Hepatocyte (in vitro differentiated cells): Measurements from ENCODE around the gene ETV3. TPM values are rescaled to one million over a fixed set of nuclear protein-coding genes. Genes with fewer than 3 reads are reported as not detected.

ENCODE experiments used
- DNase-seq: peaks from one replicate; pipeline ENCODE4 v3.0.0-alpha.2; 2016; ENCODE audit warnings: low spot score
- H2AFZ ChIP-seq: fragments of 200-600 bp; sonication (generic); 2 replicates; pipeline ENCODE4 v1.6.0; 2016; ENCODE audit warnings: antibody characterized with exemption, mild to moderate bottlenecking
- H3K27ac ChIP-seq: fragments of 200-600 bp; sonication (generic); 2 replicates; pipeline ENCODE4 v1.5.1; 2016; ENCODE audit warnings: mild to moderate bottlenecking
- H3K27me3 ChIP-seq: fragments of 200-600 bp; sonication (generic); 2 replicates; pipeline ENCODE4 v1.6.1; 2016
- H3K36me3 ChIP-seq: fragments of 200-600 bp; sonication (generic); replicated peaks from 2 replicates; pipeline ENCODE4 v1.5.1; 2016; ENCODE audit warnings: low read depth; ENCODE audit not compliant: insufficient read depth
- H3K4me1 ChIP-seq: fragments of 200-600 bp; sonication (generic); 2 replicates; pipeline ENCODE4 v1.5.1; 2016; ENCODE audit warnings: mild to moderate bottlenecking, moderate library complexity; ENCODE audit not compliant: insufficient read depth
- H3K4me2 ChIP-seq: fragments of 200-600 bp; sonication (generic); 2 replicates; pipeline ENCODE4 v1.6.0; 2016
- H3K4me3 ChIP-seq: fragments of 200-600 bp; sonication (generic); 2 replicates; pipeline ENCODE4 v1.5.1; 2016; ENCODE audit warnings: mild to moderate bottlenecking
- H3K79me2 ChIP-seq: fragments of 200-600 bp; sonication (generic); 2 replicates; pipeline ENCODE4 v1.6.0; 2017; ENCODE audit warnings: mild to moderate bottlenecking
- H3K9me2 ChIP-seq: fragments of 200-600 bp; sonication (generic); replicated peaks from 2 replicates; pipeline ENCODE4 v1.6.0; 2017; ENCODE audit warnings: mild to moderate bottlenecking; ENCODE audit not compliant: insufficient read depth
- H3K9me3 ChIP-seq: fragments of 200-600 bp; sonication (generic); 2 replicates; pipeline ENCODE4 v1.5.1; 2016; ENCODE audit warnings: low read depth, mild to moderate bottlenecking
- H4K20me1 ChIP-seq: fragments of 200-600 bp; sonication (generic); 2 replicates; pipeline ENCODE4 v1.6.0; 2016; ENCODE audit warnings: mild to moderate bottlenecking; ENCODE audit not compliant: insufficient read depth, poor library complexity, severe bottlenecking
- EZH2 ChIP-seq: fragments of 200-600 bp; sonication (generic); IDR thresholded peaks from 2 replicates; pipeline ENCODE4 v1.6.1; 2016; ENCODE audit warnings: antibody characterized with exemption, mild to moderate bottlenecking, borderline replicate concordance
- EZH2phosphoT487 ChIP-seq: fragments of 200-600 bp; sonication (generic); IDR thresholded peaks from one replicate; pipeline ENCODE4 v1.6.1; 2018; ENCODE audit warnings: antibody characterized with exemption, mild to moderate bottlenecking, low read depth, moderate library complexity; ENCODE audit not compliant: unreplicated experiment, severe bottlenecking
- WGBS: methylation state at CpG from one replicate; pipeline ENCODE4 v1.1.6; 2016; ENCODE audit warnings: low lambda C conversion rate; ENCODE audit errors: missing lambda C conversion rate; 5-methylcytosine and 5-hydroxymethylcytosine counted together
- polyA plus RNA-seq: library from polyadenylated mRNA; unstranded; fragments of >200 nt; fragmentation: Nextera tagmentation; extraction: Ambion mirVana; gene quantifications from 2 replicates; pipeline ENCODE4 v1.2.1, GENCODE V29; 2016
- total RNA-seq: library from RNA; depleted of rRNA; stranded (reverse); fragments of >200 nt; gene quantifications from 2 replicates; pipeline ENCODE4 v1.2.3, GENCODE V29; 2014
- TF ChIP-seq, protein P1 (sequence below): fragments of 200-600 bp; sonication (generic); IDR thresholded peaks from 2 replicates; pipeline ENCODE4 v1.5.1; 2016; ENCODE audit warnings: antibody characterized with exemption, mild to moderate bottlenecking; ENCODE audit not compliant: poor library complexity

The ETV3 gene
- total and polyA plus RNA-seq, 2 experiments from 2014 or later, result 8.4 to 17.6 TPM

GRCh38 chr1:157136133-157136532 is 2.1 kb downstream of the ETV3 start:
- Histone ChIP-seq H3K27ac (peak overlapping the region; percentile 99), H3K9me3 (no peaks in the 10 kb centered on the region), H4K20me1 (peaks cover 21% of the 10 kb centered on the region), H3K36me3 (no peaks in the 10 kb centered on the region), H3K4me1 (peaks cover 34% of the 10 kb centered on the region), H3K4me3 (no peak overlapping the region), H3K79me2 (peaks cover 41% of the 10 kb centered on the region), H3K4me2 (peak overlapping the region; percentile 85), H3K9me2 (no peaks in the 10 kb centered on the region), H3K27me3 (no peaks in the 10 kb centered on the region), H2AFZ (no peak overlapping the region)
- 38% methylated on average over 4 of the region's 4 CpGs for WGBS
- peak; percentile 53 for DNase-seq
- TF ChIP-seq, protein P1, sequence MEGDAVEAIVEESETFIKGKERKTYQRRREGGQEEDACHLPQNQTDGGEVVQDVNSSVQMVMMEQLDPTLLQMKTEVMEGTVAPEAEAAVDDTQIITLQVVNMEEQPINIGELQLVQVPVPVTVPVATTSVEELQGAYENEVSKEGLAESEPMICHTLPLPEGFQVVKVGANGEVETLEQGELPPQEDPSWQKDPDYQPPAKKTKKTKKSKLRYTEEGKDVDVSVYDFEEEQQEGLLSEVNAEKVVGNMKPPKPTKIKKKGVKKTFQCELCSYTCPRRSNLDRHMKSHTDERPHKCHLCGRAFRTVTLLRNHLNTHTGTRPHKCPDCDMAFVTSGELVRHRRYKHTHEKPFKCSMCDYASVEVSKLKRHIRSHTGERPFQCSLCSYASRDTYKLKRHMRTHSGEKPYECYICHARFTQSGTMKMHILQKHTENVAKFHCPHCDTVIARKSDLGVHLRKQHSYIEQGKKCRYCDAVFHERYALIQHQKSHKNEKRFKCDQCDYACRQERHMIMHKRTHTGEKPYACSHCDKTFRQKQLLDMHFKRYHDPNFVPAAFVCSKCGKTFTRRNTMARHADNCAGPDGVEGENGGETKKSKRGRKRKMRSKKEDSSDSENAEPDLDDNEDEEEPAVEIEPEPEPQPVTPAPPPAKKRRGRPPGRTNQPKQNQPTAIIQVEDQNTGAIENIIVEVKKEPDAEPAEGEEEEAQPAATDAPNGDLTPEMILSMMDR, result peak; percentile 27
- TF ChIP-seq EZH2 (no peak), EZH2phosphoT487 (no peak)

GRCh38 chr1:157135646-157136045 is 2.5 kb downstream of the ETV3 start:
- Histone ChIP-seq H3K4me3 (no peak overlapping the region), H3K9me3 (no peaks in the 10 kb centered on the region), H3K9me2 (no peaks in the 10 kb centered on the region), H4K20me1 (peaks cover 21% of the 10 kb centered on the region), H3K4me1 (peaks cover 34% of the 10 kb centered on the region), H3K27ac (peak overlapping the region; percentile 59), H3K36me3 (no peaks in the 10 kb centered on the region), H3K27me3 (no peaks in the 10 kb centered on the region), H2AFZ (no peak overlapping the region), H3K4me2 (peak overlapping the region; percentile 85), H3K79me2 (peaks cover 41% of the 10 kb centered on the region)
- no peak for DNase-seq
- TF ChIP-seq EZH2phosphoT487, result no peak
- TF ChIP-seq, protein P1, result no peak
- TF ChIP-seq EZH2, result no peak
- 33% methylated on average over 1 of the region's 1 CpG for WGBS

GRCh38 chr1:157135070-157135469 is 3.1 kb downstream of the ETV3 start:
- peak overlapping the region; percentile 5 for H3K4me2 ChIP-seq
- no peaks in the 10 kb centered on the region for H3K36me3 ChIP-seq
- H3K9me2 ChIP-seq, result no peaks in the 10 kb centered on the region
- no peak for DNase-seq
- H3K4me3 ChIP-seq, result no peak overlapping the region
- H3K27me3 ChIP-seq, result no peaks in the 10 kb centered on the region
- no peak overlapping the region for H2AFZ ChIP-seq
- TF ChIP-seq, protein P1, result no peak
- TF ChIP-seq EZH2phosphoT487 (no peak), EZH2 (no peak)
- whole genome bisulfite sequencing, result 96% methylated on average over 2 of the region's 2 CpGs
- peaks cover 21% of the 10 kb centered on the region for H4K20me1 ChIP-seq
- H3K79me2 ChIP-seq, result peaks cover 41% of the 10 kb centered on the region
- peaks cover 34% of the 10 kb centered on the region for H3K4me1 ChIP-seq
- no peaks in the 10 kb centered on the region for H3K9me3 ChIP-seq
- H3K27ac ChIP-seq, result peak overlapping the region; percentile 15

DNA sequence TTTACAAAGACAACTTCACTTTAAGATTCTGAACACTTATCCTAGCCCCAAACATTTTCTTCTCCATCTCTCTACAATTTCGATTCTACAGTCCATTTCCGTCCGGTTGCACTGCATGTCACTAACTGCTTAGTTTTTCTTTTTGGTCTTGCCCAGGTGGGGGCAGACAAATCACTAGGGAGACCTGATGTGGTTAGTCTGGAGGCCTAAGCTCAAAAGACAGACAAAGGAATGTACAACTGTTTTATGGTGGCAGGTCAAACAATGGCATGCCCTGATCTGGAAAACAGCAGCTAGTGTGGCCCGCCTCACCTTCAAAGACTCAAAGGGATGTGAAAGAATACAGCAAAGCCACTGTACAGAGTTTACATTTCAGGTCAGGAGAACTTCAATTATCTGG is 3.8 kb downstream of the ETV3 start:
- peak overlapping the region; percentile 15 for H3K27ac ChIP-seq
- H4K20me1 ChIP-seq, result peaks cover 21% of the 10 kb centered on the region
- DNase-seq, result no peak
- no peak overlapping the region for H2AFZ ChIP-seq
- H3K4me1 ChIP-seq, result peaks cover 32% of the 10 kb centered on the region
- no peaks in the 10 kb centered on the region for H3K9me3 ChIP-seq
- no peaks in the 10 kb centered on the region for H3K9me2 ChIP-seq
- TF ChIP-seq EZH2phosphoT487 (no peak), EZH2 (no peak)
- H3K4me3 ChIP-seq, result no peak overlapping the region
- H3K36me3 ChIP-seq, result no peaks in the 10 kb centered on the region
- peak overlapping the region; percentile 5 for H3K4me2 ChIP-seq
- no peaks in the 10 kb centered on the region for H3K27me3 ChIP-seq
- H3K79me2 ChIP-seq, result peaks cover 46% of the 10 kb centered on the region
- WGBS, result 79% methylated on average over 4 of the region's 4 CpGs
